Vagina (tissue), 2 donors: ENCODE data around the gene ERCC8.

Source experiments
- POLR2A ChIP-seq, 2 donors: fragments of 450-650 bp; IDR thresholded peaks; one replicate each; pipeline ENCODE4 v1.6.1; 2017; ENCODE audit warnings: antibody characterized with exemption in 2 of 2, mild to moderate bottlenecking in 2 of 2, moderate library complexity in 2 of 2
- POLR2AphosphoS5 ChIP-seq, 2 donors: sonication (generic); formaldehyde crosslinking; IDR thresholded peaks; one replicate each; pipeline ENCODE4 v1.9.0; 2017; ENCODE audit warnings: antibody characterized with exemption in 2 of 2, mild to moderate bottlenecking in 2 of 2, low read depth in 1 of 2; ENCODE audit not compliant: insufficient read depth in 1 of 2
- TF ChIP-seq, protein P1 (sequence below), 3 experiments: fragments of 450-650 bp in 2 of 3; fragments of 200-600 bp in 1 of 3; sonication (generic) in 1 of 3; IDR thresholded peaks; one replicate each; pipeline ENCODE4 v1.5.1; 2017 to 2019; ENCODE audit warnings: antibody characterized with exemption in 3 of 3, mild to moderate bottlenecking in 2 of 3, moderate library complexity in 2 of 3

DNA sequence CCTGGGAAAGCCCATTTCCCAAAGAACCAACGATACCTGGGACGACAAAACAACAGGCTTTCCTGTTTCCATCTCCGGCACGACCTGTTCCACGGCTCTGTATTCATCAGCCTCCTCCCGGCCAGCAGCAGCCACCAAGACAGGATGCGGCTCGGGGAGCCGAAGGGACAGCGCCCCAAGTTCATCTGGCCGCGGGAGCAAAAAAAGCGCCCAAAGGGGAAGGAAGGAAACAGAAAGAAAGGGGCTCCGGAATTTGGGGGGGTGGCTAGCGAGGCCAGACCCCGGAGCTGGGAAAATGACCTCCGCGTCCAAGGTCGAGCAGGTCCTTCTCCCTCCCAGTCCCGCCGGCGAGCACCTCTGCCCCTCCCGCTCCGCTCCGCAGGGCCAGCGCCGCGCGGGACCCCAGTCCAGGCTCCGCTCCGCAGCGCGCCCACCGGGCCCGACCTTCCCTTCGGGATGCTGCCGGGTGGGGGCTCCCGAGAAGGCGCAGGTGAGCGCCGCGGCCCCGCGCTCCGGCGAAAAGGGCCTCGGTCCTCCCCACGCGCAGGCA lies 101.4 kb downstream of the ERCC8 start:
- TF ChIP-seq, protein P1, sequence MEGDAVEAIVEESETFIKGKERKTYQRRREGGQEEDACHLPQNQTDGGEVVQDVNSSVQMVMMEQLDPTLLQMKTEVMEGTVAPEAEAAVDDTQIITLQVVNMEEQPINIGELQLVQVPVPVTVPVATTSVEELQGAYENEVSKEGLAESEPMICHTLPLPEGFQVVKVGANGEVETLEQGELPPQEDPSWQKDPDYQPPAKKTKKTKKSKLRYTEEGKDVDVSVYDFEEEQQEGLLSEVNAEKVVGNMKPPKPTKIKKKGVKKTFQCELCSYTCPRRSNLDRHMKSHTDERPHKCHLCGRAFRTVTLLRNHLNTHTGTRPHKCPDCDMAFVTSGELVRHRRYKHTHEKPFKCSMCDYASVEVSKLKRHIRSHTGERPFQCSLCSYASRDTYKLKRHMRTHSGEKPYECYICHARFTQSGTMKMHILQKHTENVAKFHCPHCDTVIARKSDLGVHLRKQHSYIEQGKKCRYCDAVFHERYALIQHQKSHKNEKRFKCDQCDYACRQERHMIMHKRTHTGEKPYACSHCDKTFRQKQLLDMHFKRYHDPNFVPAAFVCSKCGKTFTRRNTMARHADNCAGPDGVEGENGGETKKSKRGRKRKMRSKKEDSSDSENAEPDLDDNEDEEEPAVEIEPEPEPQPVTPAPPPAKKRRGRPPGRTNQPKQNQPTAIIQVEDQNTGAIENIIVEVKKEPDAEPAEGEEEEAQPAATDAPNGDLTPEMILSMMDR (IDR thresholded peaks at IDR 0.05), result no peak
- TF ChIP-seq POLR2AphosphoS5 (IDR thresholded peaks at IDR 0.05; ENCODE audit: insufficient read depth in 1 of 2, low read depth in 1 of 2) (no peak), POLR2A (IDR thresholded peaks at IDR 0.05) (no peak)
